GM18502 (cell line): ENCODE results near the gene SLAMF1.
"Not testable (repeated sequence)": the region's sequence is repeated elsewhere in the genome, so short reads cannot be mapped to it uniquely, and the experiment has no call there.

Source experiments
- ATAC-seq: cut with Tn5 transposase; IDR thresholded peaks from one replicate; pipeline ENCODE4 v1.9.1; 2021; ENCODE audit warnings: mild to moderate bottlenecking; ENCODE audit not compliant: unreplicated experiment, poor library complexity

Gene SLAMF1

DNA sequence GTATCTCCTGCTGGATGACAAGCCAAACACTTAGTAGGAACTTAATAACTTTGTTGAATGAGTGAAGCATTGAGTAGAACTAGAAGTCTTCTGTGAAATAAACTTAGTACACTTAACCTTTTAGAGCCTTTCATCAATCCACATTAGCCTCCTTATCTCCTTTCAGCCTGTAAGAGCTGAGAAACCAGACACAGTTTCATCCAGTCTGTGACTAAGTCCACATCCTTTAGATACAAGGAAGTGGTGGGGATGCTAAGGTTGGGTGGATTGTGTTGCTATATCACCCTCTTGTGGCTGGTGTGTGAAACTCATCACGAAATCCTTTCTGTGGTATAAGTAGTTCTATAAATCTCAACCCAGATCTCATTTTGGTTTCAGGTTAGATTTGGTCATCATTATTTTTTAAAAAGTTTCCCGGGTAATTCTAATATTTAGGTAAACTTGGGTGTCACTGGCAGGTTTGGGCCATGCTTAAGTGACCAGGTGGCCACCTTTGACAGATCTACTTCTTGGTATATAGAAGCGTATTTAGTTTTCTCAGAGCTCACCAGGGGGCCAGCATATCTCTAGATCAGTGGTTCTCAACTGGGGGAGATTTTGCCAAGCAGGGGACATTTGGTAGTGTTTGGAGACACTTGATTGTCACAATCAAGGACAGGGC lies 39.7 kb downstream of the SLAMF1 start:
- ATAC-seq: peak; percentile 55

DNA sequence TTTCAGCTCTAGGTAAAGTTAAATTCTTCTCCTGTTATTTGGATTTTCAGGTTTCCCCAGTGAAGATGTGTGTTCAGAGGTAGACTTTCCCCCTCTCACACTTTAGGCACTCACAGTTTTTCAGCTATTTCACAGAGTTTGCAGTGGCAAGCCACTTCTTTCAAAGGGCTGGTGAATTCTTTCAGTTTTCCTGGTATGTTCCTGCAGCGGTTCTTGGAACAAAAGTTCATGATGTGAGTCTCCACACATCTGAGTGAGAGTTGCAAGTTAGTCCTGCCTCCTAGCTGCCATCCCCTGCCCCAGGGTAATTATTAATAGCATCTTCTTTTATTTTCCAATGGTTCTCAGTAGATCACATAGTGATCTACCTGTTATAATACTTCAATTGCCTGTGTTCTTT lies 40.2 kb downstream of the SLAMF1 start:
- ATAC-seq: no peak

DNA sequence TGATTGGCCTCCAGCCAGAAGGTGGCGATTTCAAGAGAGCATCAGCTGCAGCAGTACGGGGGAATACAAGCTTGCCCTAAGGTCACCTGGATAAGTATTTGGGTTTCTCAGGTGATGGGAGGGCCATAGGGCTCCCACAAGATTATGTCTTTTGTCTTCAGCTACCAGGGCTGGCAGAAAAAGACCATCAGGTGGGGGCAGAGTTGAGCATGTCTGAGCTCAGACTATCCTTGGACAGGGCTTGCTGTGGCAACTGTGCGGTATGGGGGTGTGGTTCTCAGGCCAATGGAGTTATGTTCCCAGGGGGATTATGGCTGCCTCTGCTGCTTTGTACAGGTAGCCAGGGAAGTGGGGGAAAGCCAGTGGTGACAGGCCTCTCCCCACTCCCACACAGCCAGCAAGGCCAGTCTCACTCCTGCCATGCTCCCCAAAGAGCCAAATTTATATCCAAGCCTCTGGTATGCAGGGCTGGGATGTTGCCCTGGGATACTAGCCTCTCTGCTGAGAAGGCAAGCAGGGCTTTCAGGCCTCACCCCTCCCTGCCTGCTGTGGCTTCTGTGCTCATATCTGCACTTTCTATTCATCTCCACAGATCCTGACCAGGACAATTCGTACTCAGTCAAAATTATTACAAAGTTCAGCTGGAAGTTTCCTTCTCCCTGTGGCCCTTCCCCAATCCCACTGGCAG lies 40.9 kb downstream of the SLAMF1 start:
- no peak for ATAC-seq

DNA sequence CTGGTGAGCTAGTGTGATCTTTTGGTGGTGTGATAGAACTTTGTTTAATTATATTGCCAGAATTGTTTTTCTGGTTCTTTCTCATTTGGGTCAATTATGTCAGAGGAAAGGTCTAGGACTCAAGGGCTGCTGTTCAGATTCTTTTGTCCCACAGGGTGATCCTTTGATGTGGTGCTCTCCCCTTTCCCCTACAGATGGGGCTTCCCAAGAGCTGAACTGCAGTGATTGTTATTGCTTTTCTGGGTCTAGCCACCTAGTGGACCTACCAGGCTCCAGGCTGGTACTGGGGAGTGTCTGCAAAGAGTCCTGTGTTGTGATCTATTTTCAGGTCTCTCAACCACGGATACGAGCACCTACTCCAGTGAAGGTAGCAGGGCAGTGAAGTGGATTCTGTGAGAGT lies 41.6 kb downstream of the SLAMF1 start:
- no peak for ATAC-seq

DNA sequence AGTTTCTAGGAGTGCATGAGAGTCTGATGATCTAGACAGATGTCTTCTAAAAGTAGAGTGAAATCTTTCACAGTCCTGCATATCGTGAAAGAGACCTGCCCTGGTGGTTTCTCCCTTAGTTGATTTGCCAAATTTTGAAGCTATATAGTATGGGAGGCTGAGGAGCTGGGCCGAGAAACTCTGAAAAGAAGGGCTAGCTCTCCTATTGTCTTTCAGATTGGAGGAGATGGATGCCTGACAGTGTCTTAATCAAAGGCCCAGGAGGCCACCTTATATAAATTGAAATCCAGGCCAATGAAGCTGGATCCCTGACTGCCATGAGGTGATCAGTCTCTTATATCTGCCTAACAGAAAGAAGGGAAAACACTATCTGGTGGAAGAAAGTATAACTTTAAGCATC lies 49.1 kb downstream of the SLAMF1 start:
- ATAC-seq: no peak

DNA sequence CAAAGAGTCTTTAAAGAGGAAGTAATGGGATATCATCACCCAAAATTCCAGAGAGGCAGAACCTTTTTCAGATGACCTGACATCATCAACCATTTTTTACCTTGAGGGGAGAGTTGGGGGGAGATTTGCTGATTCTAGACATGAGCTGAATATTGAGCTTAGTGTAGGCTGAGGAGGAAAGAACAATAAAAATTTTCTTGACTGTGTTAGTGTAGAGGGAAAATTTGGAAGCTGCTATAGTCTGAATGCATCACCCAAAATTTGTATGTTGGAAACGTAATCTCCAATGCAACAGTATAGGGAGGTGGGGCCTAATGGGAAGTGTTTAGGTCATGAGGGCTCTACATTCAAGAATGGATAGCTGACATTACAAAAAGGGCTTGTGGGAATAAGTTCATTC lies 49.8 kb downstream of the SLAMF1 start:
- ATAC-seq: no peak

DNA sequence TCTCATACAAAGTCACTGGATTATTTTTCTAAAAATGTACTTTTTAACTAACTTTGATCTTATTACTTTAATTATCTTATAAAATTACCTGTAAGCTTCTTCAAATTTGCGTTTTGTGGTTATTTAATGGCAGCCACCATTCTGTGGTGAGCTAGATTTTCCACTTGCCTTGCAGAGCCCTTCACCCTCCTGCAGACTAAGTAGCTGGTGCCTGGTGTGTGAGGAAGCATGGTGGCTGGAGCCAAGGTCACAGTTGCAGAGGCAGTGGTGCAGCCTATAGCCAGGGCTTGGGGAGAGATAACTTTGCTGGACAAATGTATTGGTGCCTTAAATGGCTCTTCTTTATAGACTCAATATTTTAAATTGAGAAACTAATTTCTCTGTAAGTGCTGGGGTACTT lies 56.4 kb downstream of the SLAMF1 start:
- ATAC-seq: no peak

DNA sequence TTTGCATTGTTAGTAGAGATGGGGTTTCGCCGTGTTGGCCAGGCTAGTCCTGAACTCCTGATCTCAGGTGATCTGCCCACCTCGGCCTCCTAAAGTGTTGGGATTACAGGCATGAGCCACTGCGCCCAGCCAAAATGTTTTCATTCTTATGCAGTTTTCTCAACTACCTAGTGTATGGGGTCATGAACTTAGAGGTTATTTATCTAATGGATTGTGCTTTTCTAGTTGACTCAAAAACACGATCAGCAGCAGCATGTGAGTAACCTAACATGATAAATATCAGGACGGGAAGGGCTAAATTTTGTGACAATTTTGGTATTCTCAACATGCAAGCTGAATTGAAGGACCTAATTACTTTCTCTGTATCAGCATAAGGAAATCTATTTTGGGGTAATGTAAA lies 58.4 kb downstream of the SLAMF1 start:
- no peak for ATAC-seq

DNA sequence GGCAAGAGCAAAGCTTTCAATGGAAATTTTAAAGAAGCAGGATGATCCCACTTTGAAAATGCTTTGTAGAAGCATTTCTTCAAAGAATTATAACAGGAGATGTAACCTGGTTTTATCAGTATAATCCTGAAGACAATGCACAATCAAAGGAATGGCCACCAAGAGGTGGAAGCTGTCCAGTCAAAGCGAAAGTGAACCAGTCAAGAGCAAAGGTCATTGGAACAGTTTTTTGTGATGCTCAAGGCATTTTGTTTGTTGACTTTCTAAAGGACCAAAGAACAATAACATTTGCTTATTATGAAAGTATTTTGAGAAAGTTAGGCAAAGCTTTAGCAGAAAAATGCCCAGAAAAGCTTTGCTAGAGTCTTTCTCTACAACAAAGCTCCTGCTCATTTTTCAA lies 62.1 kb downstream of the SLAMF1 start:
- no peak for ATAC-seq

DNA sequence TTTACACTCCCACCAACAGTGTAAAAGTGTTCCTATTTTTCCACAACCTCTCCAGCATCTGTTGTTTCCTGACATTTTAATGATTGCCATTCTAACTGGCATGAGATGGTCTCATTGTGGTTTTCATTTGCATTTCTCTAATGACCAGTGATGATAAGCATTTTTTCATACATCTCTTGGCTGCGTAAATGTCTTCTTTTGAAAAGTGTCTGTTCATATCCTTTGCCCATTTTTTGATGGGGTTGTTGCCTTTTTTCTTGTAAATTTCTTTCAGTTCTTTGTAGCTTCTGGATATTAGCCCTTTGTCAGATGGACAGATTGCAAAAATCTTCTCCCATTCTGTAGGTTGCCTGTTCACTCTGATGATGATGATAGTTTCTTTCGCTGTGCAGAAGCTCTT lies 63.9 kb downstream of the SLAMF1 start:
- ATAC-seq: not testable (repeated sequence)

DNA sequence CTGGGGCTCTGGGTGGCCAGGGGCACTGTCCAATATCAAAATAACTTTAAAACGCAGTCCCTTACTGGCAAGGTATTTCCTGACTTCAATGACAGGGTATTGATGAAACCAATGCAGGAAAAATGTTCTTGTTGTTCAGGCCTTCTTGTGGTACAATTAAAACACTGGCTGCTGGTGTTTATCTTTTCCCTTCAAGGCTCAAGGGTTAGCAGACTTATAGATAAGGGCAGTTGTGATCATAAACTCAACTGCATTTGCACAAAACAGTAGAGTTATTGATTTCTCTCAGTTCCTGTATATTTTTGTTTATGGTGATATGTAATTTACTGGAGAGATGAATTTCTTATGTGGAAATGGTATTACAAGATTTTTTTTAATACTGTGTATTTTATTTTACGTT lies 64.9 kb downstream of the SLAMF1 start:
- ATAC-seq: no peak

DNA sequence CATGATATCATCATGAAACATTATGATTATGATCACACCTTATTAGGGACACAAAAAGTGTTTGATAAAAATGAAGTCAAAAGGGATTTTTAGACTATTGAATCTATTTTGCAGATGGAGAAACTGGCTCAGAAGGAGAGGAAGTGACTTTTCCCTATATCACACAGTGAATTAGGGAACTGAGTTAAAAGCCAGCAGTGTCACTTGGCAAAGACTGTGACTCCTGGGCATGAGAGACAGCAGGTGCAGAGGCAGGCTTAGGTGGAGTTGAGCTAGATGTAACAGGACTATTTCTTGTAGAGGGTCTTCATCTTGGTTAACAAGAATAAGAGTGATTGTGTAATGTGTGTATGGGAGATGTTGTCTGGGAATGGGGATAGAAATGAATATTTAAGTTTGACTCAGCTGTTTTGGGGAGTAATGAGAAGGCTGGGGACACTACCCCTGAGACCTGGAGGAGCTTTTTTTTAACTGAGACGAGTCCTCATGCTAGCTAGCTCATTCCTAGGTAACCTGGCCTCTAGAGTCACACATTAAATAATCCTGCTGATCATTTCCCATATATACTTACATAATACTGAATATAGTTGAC lies 66.5 kb downstream of the SLAMF1 start:
- ATAC-seq: no peak

DNA sequence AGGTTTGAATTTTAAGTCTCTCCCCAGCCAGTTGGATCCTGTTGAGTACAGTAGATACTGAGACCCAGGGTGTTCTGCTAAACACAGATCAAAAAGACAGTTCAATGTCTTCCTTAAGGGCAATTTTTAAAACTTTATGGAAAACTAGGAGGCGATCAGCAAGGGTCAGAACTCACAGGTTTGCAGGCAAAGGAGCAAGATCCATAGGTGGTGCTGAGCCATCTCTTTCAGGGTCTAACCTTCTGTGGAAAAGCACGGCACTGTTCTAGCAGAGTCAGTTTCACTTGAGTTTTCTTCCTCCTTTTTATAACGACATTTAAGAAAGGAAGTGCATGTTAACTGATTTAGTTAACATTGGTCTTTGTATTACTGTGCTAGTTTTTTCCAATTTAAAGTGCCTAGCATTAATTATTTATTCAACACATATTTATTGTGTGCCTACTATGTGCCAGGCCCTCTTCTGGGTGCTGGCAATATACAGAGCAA lies 67.6 kb downstream of the SLAMF1 start, which contains the start of gene CD84:
Gene CD84 (minus strand): TSS at position 281 of the 486 bp plus-strand sequence. CDS start 59 bp downstream, at position 222.
- ATAC-seq: no peak

DNA sequence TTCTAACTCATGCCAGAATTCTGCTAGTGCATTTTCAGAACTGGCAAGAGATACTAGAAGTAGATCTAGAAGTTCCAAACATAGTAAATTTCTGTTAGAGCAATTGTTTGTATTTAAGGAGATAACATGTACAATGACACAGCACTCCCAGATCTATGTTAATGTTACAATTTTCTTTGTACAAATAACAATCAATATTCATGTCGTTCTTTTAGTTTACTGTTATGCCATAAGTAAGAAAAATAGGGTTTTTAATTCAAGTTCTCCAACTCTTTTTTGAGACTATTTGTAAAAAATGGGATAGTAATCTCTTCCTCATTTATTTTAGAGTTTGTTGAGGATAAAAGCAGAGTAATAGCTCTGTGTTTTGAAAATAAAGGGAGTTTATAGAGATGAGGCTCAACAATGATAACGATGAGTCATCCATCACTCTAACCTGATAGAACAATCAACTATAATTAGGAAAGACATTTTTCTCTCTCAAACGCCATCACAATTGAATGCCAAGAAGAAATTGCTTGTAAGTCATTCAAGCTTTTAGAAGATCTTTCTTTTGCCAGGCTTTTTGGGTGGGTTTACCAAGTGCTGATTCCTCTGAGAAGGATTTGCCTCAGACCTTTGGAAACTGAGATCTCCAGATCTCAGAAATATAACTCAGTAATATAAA lies 68.2 kb downstream of the SLAMF1 start:
- ATAC-seq: no peak

DNA sequence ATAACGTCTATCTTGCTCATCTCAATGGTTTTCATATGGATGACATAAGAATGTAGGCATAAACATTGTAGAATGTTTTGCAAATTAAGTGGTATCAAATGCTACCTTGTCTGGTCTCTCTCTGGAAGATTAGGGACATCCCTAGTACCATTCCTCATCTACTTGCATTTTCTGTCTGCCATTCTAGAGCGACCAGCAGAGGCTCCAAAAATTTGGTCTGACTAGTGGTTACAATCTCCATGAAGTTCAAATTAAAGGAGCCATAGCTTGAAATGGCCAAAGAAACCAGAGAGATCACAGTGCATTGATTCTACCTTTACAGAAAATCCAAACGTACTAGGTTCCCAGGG lies 68.7 kb downstream of the SLAMF1 start:
- no peak for ATAC-seq

DNA sequence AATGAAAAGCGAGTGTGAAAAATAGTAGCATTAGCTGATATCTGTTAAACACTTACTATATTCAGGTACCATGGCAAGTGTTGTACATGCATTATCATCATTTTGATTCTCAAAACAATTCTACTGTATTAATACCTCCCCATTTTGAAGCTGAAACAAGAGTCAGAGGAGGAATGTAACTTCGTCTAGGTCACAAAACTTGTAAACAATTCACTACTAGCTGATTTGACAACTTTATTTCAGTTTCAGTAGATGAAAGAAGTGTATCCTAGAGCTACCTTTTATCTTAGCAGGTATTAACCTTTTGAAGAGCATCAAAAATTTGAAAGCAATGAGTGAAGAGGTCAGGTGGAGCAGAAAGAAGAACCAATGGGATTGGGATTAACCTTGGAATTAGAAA lies 69.2 kb downstream of the SLAMF1 start:
- no peak for ATAC-seq

DNA sequence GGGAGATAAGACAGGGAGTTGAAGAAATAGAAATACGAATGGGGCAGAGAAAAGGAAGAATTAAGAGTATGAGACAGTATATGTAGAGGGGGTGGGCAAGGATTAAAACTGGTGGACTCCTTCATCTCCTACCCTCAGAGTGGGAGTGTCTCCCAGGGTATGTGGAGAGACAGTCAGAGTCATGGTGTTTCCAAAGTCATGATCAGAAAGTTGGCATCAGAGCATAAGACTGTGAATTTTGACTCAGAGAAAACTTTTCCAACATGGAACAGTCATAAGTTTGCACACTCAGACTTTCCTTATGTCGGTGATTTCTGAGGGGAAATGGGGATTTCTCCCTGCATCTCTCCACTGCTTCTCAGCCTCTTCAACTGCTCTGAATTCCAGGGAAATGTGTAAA lies 70.0 kb downstream of the SLAMF1 start:
- ATAC-seq: no peak

DNA sequence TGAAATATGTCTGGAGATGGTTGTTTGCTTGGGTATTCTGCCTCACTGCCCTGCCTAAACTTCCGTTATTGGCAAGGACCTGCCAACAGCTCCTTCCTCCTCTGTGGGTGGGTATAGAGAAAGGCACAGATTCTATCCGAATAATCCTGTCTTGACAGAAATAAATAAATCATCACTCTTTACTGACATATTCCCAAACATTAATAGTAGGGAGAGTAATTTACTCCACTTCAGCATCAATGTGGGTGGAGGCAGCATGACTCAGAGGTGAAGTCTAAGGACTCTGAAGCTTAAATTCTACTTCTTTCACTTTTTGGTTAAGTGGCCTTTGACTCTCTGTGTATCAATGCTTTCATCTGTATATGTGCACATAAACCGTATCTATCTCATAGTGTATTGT lies 70.5 kb downstream of the SLAMF1 start:
- ATAC-seq: no peak

DNA sequence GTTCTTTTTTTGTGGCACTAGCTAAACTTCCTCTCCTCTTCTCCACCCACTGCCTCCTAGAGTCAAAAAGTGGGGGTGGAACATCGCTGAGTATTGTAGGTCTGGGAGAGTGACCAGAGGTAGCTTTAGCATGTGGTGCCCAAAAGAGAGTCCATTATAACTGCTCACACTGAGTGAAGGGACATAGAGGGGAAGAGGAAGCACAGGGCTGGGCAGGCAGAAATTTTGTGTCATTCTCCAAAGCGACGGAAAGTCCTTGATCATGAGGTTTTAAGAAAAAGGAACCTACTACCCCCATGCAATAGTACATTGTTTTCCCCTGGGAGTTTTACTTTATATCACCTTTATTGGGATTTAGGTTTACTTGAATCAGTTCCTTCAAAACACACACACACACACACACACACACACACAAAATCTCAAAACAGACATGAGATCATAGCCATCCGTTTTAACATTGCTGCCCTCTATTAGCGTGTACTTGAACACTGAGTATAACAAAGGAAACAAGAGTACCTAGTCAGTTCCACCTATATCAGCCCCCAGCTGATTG lies 71.7 kb downstream of the SLAMF1 start:
- no peak for ATAC-seq

DNA sequence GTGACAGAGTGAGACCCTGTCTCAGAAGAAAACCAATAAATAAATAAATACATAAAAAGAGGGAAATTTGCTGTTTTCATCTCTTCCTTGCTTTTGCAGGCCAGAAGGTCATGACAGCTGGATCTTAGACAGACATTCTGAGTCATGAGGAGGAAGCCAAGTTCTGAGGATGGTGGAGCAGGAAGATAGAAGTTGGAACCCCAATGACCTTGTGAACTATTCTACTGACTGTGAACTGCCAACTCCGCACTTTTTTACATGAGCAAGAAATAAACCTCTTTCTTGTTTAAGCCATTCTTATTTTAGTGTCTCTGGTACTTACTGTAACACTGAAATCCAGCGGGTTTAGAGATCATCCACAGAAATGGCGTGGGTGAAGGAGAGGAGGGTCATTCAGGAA lies 76.0 kb downstream of the SLAMF1 start:
- ATAC-seq: no peak

DNA sequence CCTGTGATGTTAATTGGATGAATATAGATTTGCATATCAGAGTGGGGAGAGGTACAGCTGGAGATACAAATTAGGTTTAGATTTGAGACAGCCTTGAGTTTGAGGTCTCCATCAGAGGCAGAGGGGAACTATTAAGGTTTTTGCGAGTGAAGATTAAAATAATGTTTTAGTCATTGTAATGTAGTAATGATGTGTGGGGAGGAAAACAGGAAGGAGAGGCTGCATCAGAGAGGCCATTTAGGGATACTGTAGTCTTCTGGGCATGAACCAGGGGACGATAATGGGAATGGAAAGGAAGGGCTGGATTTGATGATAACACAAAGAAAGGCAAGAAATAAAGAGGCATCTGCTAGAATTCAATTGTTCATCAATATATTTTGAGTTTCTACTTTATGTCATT lies 77.0 kb downstream of the SLAMF1 start:
- no peak for ATAC-seq
